HEK293 (cell line): Measurements from ENCODE around the gene C2orf76.

Experiments used
- CTCF ChIA-PET: fragments of 350-600 bp; formaldehyde crosslinking; extraction: SDS; loops from one replicate; lab custom pipeline; 2021; ENCODE audit warnings: antibody characterized with exemption; lab: Yijun Ruan, JAX
- POLR2A ChIA-PET: fragments of 300-600 bp; formaldehyde crosslinking; extraction: SDS; loops from one replicate; lab custom pipeline; 2020; ENCODE audit warnings: antibody characterized with exemption, inconsistent platforms; lab: Yijun Ruan, JAX
- H3K27ac ChIP-seq: fragments of 200-500 bp; sonication (Bioruptor generic); 2 replicates; pipeline ENCODE4 v1.5.1; 2014; ENCODE audit warnings: low read depth, low read length, control low read depth, inconsistent platforms; ENCODE audit errors: extremely low read depth
- H3K36me3 ChIP-seq, 2 experiments: fragments of 200-500 bp in 1 of 2; sonication (Bioruptor generic) in 1 of 2; 1 replicate in 1 of 2; 2 replicates in 1 of 2; pipeline ENCODE4 v1.5.1; 2014 to 2017; ENCODE audit warnings: inconsistent platforms in 2 of 2, low read length in 2 of 2; ENCODE audit not compliant: control insufficient read depth in 2 of 2, insufficient read depth in 1 of 2
- H3K4me1 ChIP-seq: fragments of 200-500 bp; sonication (Bioruptor generic); 2 replicates; pipeline ENCODE4 v1.5.1; 2014; ENCODE audit warnings: mild to moderate bottlenecking, low read length, inconsistent platforms; ENCODE audit not compliant: control insufficient read depth, insufficient read depth
- H3K4me3 ChIP-seq: 2 replicates; pipeline ENCODE4 v1.5.1; 2011; ENCODE audit warnings: low read depth, mild to moderate bottlenecking, control low read depth, low read length, moderate library complexity
- H3K9me3 ChIP-seq: fragments of 200-500 bp; sonication (Bioruptor generic); 2 replicates; pipeline ENCODE4 v1.5.1; 2014; ENCODE audit warnings: low read depth, low read length, inconsistent platforms; ENCODE audit not compliant: control insufficient read depth, insufficient read depth
- ZNF10 ChIP-seq: fragments of 450-650 bp; formaldehyde crosslinking; IDR thresholded peaks from 2 replicates; pipeline ENCODE4 v1.5.1; 2017; ENCODE audit warnings: missing biosample characterization, missing genetic modification characterization
- ZNF571 ChIP-seq: fragments of 450-650 bp; formaldehyde crosslinking; IDR thresholded peaks from 2 replicates; pipeline ENCODE4 v1.5.0; 2017; ENCODE audit warnings: missing biosample characterization, missing genetic modification characterization
- ZNF660 ChIP-seq: fragments of 450-650 bp; IDR thresholded peaks from 2 replicates; pipeline ENCODE4 v1.5.1; 2018; ENCODE audit warnings: missing biosample characterization, mild to moderate bottlenecking, missing genetic modification characterization
- TF ChIP-seq, protein P1 (sequence below): fragments of 450-650 bp; formaldehyde crosslinking; conservative IDR thresholded peaks from 2 replicates; pipeline ENCODE4 v1.5.1; 2016; ENCODE audit warnings: low read depth, missing biosample characterization, missing genetic modification characterization
- TF ChIP-seq, protein P2 (sequence below): fragments of 450-650 bp; formaldehyde crosslinking; IDR thresholded peaks from 2 replicates; pipeline ENCODE4 v1.5.1; 2016; ENCODE audit warnings: missing biosample characterization, missing genetic modification characterization
- TF ChIP-seq, protein P3 (sequence below): fragments of 450-650 bp; formaldehyde crosslinking; IDR thresholded peaks from 2 replicates; pipeline ENCODE4 v1.5.1; 2016; ENCODE audit warnings: missing biosample characterization, missing genetic modification characterization
- TF ChIP-seq, protein P4 (sequence below): fragments of 450-650 bp; formaldehyde crosslinking; IDR thresholded peaks from 2 replicates; pipeline ENCODE4 v1.5.0; 2017; ENCODE audit warnings: missing biosample characterization, missing genetic modification characterization, borderline replicate concordance

Gene C2orf76

DNA sequence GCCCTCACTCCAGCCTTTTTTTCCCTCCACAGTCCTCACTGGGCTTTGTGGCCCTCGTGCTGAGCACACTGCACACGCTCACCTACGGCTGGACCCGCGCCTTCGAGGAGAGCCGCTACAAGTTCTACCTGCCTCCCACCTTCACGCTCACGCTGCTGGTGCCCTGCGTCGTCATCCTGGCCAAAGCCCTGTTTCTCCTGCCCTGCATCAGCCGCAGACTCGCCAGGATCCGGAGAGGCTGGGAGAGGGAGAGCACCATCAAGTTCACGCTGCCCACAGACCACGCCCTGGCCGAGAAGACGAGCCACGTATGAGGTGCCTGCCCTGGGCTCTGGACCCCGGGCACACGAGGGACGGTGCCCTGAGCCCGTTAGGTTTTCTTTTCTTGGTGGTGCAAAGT is 103.6 kb downstream of the C2orf76 start (continued):
- TF ChIP-seq, protein P1, sequence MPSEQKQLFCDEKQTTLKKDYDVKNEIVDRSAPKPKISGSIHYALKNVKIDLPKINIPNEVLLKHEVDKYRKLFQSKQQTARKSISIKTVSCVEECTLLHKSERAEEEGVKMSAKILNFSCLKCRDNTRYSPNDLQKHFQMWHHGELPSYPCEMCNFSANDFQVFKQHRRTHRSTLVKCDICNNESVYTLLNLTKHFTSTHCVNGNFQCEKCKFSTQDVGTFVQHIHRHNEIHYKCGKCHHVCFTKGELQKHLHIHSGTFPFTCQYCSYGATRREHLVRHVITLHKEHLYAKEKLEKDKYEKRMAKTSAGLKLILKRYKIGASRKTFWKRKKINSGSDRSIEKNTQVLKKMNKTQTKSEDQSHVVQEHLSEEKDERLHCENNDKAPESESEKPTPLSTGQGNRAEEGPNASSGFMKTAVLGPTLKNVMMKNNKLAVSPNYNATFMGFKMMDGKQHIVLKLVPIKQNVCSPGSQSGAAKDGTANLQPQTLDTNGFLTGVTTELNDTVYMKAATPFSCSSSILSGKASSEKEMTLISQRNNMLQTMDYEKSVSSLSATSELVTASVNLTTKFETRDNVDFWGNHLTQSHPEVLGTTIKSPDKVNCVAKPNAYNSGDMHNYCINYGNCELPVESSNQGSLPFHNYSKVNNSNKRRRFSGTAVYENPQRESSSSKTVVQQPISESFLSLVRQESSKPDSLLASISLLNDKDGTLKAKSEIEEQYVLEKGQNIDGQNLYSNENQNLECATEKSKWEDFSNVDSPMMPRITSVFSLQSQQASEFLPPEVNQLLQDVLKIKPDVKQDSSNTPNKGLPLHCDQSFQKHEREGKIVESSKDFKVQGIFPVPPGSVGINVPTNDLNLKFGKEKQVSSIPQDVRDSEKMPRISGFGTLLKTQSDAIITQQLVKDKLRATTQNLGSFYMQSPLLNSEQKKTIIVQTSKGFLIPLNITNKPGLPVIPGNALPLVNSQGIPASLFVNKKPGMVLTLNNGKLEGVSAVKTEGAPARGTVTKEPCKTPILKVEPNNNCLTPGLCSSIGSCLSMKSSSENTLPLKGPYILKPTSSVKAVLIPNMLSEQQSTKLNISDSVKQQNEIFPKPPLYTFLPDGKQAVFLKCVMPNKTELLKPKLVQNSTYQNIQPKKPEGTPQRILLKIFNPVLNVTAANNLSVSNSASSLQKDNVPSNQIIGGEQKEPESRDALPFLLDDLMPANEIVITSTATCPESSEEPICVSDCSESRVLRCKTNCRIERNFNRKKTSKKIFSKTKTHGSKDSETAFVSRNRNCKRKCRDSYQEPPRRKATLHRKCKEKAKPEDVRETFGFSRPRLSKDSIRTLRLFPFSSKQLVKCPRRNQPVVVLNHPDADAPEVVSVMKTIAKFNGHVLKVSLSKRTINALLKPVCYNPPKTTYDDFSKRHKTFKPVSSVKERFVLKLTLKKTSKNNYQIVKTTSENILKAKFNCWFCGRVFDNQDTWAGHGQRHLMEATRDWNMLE (tag by site-specific recombination) = no peak
- TF ChIP-seq, protein P2, sequence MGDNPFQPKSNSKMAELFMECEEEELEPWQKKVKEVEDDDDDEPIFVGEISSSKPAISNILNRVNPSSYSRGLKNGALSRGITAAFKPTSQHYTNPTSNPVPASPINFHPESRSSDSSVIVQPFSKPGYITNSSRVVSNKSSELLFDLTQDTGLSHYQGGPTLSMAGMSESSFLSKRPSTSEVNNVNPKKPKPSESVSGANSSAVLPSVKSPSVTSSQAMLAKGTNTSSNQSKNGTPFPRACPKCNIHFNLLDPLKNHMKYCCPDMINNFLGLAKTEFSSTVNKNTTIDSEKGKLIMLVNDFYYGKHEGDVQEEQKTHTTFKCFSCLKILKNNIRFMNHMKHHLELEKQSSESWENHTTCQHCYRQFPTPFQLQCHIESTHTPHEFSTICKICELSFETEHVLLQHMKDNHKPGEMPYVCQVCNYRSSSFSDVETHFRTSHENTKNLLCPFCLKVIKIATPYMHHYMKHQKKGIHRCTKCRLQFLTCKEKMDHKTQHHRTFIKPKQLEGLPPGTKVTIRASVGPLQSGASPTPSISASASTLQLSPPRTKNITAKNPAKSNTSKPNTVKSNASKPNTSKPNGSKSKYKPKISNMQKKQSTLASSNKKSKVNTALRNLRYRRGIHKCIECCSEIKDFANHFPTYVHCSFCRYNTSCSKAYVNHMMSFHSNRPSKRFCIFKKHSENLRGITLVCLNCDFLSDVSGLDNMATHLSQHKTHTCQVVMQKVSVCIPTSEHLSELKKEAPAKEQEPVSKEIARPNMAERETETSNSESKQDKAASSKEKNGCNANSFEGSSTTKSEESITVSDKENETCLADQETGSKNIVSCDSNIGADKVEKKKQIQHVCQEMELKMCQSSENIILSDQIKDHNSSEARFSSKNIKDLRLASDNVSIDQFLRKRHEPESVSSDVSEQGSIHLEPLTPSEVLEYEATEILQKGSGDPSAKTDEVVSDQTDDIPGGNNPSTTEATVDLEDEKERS (tag by site-specific recombination) = no peak
- TF ChIP-seq, protein P3, sequence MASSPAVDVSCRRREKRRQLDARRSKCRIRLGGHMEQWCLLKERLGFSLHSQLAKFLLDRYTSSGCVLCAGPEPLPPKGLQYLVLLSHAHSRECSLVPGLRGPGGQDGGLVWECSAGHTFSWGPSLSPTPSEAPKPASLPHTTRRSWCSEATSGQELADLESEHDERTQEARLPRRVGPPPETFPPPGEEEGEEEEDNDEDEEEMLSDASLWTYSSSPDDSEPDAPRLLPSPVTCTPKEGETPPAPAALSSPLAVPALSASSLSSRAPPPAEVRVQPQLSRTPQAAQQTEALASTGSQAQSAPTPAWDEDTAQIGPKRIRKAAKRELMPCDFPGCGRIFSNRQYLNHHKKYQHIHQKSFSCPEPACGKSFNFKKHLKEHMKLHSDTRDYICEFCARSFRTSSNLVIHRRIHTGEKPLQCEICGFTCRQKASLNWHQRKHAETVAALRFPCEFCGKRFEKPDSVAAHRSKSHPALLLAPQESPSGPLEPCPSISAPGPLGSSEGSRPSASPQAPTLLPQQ (tag by site-specific recombination) = no peak
- TF ChIP-seq ZNF571 (tag by site-specific recombination) = no peak
- TF ChIP-seq, protein P4, sequence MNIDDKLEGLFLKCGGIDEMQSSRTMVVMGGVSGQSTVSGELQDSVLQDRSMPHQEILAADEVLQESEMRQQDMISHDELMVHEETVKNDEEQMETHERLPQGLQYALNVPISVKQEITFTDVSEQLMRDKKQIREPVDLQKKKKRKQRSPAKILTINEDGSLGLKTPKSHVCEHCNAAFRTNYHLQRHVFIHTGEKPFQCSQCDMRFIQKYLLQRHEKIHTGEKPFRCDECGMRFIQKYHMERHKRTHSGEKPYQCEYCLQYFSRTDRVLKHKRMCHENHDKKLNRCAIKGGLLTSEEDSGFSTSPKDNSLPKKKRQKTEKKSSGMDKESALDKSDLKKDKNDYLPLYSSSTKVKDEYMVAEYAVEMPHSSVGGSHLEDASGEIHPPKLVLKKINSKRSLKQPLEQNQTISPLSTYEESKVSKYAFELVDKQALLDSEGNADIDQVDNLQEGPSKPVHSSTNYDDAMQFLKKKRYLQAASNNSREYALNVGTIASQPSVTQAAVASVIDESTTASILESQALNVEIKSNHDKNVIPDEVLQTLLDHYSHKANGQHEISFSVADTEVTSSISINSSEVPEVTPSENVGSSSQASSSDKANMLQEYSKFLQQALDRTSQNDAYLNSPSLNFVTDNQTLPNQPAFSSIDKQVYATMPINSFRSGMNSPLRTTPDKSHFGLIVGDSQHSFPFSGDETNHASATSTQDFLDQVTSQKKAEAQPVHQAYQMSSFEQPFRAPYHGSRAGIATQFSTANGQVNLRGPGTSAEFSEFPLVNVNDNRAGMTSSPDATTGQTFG (tag by site-specific recombination) = no peak
- no peak for TF ChIP-seq ZNF10 (tag by site-specific recombination)

DNA sequence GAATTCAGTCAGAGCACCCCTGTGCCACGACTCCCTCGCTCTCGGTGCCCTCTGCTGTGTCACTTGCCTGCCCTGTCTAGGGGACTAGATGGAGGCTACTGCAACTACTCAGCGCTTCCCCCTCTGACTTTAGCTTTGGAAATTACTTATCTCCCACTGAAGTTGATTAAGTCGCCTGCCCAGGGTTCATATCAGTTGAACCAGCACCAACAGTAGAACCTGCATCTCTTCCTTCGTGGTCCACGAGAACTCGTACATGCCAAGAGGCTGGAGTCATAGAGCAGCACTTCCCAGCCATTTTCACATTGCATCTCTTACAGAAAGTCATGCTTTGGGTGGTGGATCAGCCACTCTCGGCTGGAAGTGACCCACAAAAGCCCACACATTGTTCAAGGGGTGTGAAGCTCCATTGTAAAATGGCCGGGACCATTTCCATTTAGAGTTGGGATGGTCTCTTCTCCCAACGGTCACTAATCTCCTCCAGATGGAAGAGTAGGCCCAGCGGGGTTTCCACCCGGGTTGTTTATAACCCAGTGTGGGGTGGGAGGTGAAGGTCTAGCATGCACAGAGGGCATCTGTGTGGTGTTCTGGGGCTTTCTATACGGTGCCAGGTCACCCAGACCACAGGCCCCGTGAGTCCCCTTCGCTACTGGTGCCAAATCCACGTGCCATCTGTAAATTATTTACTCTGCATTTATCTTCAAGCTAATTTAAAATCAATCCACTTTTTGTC is 105.0 kb downstream of the C2orf76 start:
- no peak overlapping the region for H3K27ac ChIP-seq
- H3K36me3 ChIP-seq = peaks cover 0 to 12% of the 10 kb centered on the region in 2 experiments; a peak in 1 of 3 replicates
- H3K4me3 ChIP-seq = no peak overlapping the region
- ChIA-PET CTCF (interaction anchor here (1.0 to 1.2 kb wide), 2 partner anchors 10 to 26 kb away, joined by 3 read pairs; no protein-coding TSS in a partner anchor), POLR2A (no interaction called here)
- H3K4me1 ChIP-seq = no peaks in the 10 kb centered on the region
- H3K9me3 ChIP-seq = no peaks in the 10 kb centered on the region
- TF ChIP-seq ZNF660 (tag by site-specific recombination) = no peak
- TF ChIP-seq, protein P1 (tag by site-specific recombination) = no peak
